ENCODE measurements around the gene POLD1.

DNA sequence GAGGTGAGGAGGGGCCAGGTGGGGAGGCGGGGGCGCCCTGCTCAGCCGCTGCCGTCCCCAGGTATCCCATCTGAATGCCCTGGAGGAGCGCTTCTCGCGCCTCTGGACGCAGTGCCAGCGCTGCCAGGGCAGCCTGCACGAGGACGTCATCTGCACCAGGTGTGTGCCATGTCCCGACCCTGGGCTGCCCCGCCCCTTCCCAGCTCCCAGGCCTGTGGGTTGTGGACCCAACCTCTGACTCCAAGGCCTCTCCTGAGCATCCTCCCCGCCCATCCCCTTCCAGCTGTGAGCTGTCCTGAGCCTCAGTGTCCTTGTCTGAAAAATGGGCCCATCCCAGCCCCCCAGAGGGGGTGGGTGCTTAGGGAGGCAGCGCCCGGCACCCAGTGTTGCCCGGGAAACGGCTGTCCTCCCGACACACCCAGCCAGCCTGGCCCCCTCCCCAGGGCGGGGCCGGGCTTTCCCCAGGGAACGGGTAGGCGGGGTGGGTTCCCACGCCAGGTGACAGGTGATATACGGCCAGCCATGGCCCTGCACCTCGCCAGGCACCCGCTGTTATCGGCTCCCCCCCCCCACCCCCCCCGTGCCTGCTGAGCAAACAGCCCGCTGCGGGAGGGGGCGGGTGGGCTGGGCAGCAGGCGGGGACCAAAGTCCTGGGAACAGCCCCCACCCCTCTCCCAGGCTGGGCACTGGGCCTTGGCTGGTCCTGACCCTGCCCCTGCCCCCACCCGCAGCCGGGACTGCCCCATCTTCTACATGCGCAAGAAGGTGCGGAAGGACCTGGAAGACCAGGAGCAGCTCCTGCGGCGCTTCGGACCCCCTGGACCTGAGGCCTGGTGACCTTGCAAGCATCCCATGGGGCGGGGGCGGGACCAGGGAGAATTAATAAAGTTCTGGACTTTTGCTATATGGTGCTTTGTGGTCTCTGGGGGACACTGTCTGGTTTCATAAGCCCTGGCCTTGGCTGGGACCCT lies 33.2 kb downstream of the POLD1 start:
- TF ChIP-seq, protein P1, sequence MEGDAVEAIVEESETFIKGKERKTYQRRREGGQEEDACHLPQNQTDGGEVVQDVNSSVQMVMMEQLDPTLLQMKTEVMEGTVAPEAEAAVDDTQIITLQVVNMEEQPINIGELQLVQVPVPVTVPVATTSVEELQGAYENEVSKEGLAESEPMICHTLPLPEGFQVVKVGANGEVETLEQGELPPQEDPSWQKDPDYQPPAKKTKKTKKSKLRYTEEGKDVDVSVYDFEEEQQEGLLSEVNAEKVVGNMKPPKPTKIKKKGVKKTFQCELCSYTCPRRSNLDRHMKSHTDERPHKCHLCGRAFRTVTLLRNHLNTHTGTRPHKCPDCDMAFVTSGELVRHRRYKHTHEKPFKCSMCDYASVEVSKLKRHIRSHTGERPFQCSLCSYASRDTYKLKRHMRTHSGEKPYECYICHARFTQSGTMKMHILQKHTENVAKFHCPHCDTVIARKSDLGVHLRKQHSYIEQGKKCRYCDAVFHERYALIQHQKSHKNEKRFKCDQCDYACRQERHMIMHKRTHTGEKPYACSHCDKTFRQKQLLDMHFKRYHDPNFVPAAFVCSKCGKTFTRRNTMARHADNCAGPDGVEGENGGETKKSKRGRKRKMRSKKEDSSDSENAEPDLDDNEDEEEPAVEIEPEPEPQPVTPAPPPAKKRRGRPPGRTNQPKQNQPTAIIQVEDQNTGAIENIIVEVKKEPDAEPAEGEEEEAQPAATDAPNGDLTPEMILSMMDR (IDR thresholded peaks at IDR 0.05) = no peak
- TF ChIP-seq POLR2A (IDR thresholded peaks at IDR 0.05) = no peak

Measured in esophagus squamous epithelium (tissue), 4 donors.